Activated T-helper 1 cell treated with Interleukin-2 at 50 U/mL for 16 hours (primary cell): ENCODE results near the gene GNG7.
A peak's percentile ranks its signal among the peaks of the same experiment; 100 is the strongest.
"Not testable (repeated sequence)": the region's sequence is repeated elsewhere in the genome, so short reads cannot be mapped to it uniquely, and the experiment has no call there.

Experiments
- DNase-seq: peaks from one replicate; pipeline ENCODE4 v3.0.0-alpha.2; 2020; ENCODE audit warnings: low read depth

Gene GNG7

GRCh38 chr19:2551172-2551863, 151.2 kb downstream of the GNG7 start:
- DNase-seq, result no peak

- DNase-seq, result no peak
Measured at GRCh38 chr19:2550431-2551171, 151.9 kb downstream of the GNG7 start.

- no peak for DNase-seq
Measured at GRCh38 chr19:2549701-2550191, 152.7 kb downstream of the GNG7 start.

- DNase-seq, result no peak
Measured at GRCh38 chr19:2548966-2549365, 153.5 kb downstream of the GNG7 start.

GRCh38 chr19:2547721-2548120, 154.8 kb downstream of the GNG7 start:
- no peak for DNase-seq

- DNase-seq, result no peak
Measured at GRCh38 chr19:2547033-2547680, 155.3 kb downstream of the GNG7 start.

- no peak for DNase-seq
Measured at GRCh38 chr19:2546128-2547032, 156.1 kb downstream of the GNG7 start.

GRCh38 chr19:2545416-2546127, 156.9 kb downstream of the GNG7 start:
- DNase-seq, result not testable (repeated sequence)

GRCh38 chr19:2544576-2545415, 157.7 kb downstream of the GNG7 start:
- DNase-seq, result no peak

- DNase-seq, result peak; percentile 38
Measured at GRCh38 chr19:2543463-2544442, 158.7 kb downstream of the GNG7 start.

GRCh38 chr19:2543072-2543462, 159.4 kb downstream of the GNG7 start:
- DNase-seq, result not testable (repeated sequence)

- no peak for DNase-seq
Measured at GRCh38 chr19:2542341-2543069, 160.0 kb downstream of the GNG7 start.

GRCh38 chr19:2540646-2541454, 161.6 kb downstream of the GNG7 start:
- no peak for DNase-seq

GRCh38 chr19:2540251-2540645, 162.2 kb downstream of the GNG7 start:
- DNase-seq, result no peak

GRCh38 chr19:2538096-2538757, 164.3 kb downstream of the GNG7 start:
- no peak for DNase-seq

GRCh38 chr19:2537584-2537983, 164.9 kb downstream of the GNG7 start:
- not testable (repeated sequence) for DNase-seq

GRCh38 chr19:2536461-2536860, 166.0 kb downstream of the GNG7 start:
- DNase-seq, result no peak
